GM21825 (cell line): Measurements from ENCODE around the gene HOXC4.
A peak's percentile ranks its signal among the peaks of the same experiment; 100 is the strongest.
"Not testable (repeated sequence)": the region's sequence is repeated elsewhere in the genome, so short reads cannot be mapped to it uniquely, and the experiment has no call there.

Source experiments
- ATAC-seq: cut with Tn5 transposase; IDR thresholded peaks from one replicate; pipeline ENCODE4 v1.9.1; 2021; ENCODE audit warnings: mild to moderate bottlenecking, moderate library complexity; ENCODE audit not compliant: unreplicated experiment

The HOXC4 gene

GRCh38 chr12:54053003-54053750 lies 458 bp upstream of the HOXC4 start:
- peak; percentile 70 for ATAC-seq

GRCh38 chr12:54054742-54055194 lies 1.1 kb downstream of the HOXC4 start:
- no peak for ATAC-seq

GRCh38 chr12:54055552-54055951 lies 1.9 kb downstream of the HOXC4 start:
- ATAC-seq = no peak

- no peak for ATAC-seq
These were observed 2.5 kb downstream of the HOXC4 start for GRCh38 chr12:54056110-54056509.

GRCh38 chr12:54058128-54058768 lies 4.6 kb downstream of the HOXC4 start:
- ATAC-seq = no peak

GRCh38 chr12:54059668-54060067 lies 6.0 kb downstream of the HOXC4 start:
- no peak for ATAC-seq

GRCh38 chr12:54060174-54060974 lies 6.7 kb downstream of the HOXC4 start:
- ATAC-seq = no peak

GRCh38 chr12:54060975-54061778 lies 7.5 kb downstream of the HOXC4 start:
- no peak for ATAC-seq

GRCh38 chr12:54065677-54066076 lies 12.0 kb downstream of the HOXC4 start:
- no peak for ATAC-seq

- ATAC-seq = no peak
These were observed 12.8 kb downstream of the HOXC4 start for GRCh38 chr12:54066408-54066807.

GRCh38 chr12:54068418-54069070 lies 14.9 kb downstream of the HOXC4 start:
- ATAC-seq = no peak

- ATAC-seq = no peak
These were observed 18.3 kb downstream of the HOXC4 start for GRCh38 chr12:54071942-54072341.

- ATAC-seq = no peak
These were observed 20.7 kb downstream of the HOXC4 start for GRCh38 chr12:54074308-54074707.

- no peak for ATAC-seq
These were observed 21.8 kb downstream of the HOXC4 start for GRCh38 chr12:54075409-54075808.

GRCh38 chr12:54075974-54076373 lies 22.3 kb downstream of the HOXC4 start:
- ATAC-seq = no peak

GRCh38 chr12:54077843-54078242 lies 24.2 kb downstream of the HOXC4 start:
- ATAC-seq = not testable (repeated sequence)

GRCh38 chr12:54079115-54079514 lies 25.5 kb downstream of the HOXC4 start:
- ATAC-seq = not testable (repeated sequence)

- ATAC-seq = not testable (repeated sequence)
These were observed 26.6 kb downstream of the HOXC4 start for GRCh38 chr12:54080008-54080924.

- ATAC-seq = not testable (repeated sequence)
These were observed 27.4 kb downstream of the HOXC4 start for GRCh38 chr12:54081053-54081514.
